GM12878 (cell line): ENCODE results near the gene COL23A1. TPM values are rescaled to one million over a fixed set of nuclear protein-coding genes. Genes with fewer than 3 reads are reported as not detected.

Source experiments
- ATAC-seq: fragments of 200-7000 bp; cut with Tn5 transposase; 3 replicates; pipeline ENCODE4 v1.9.1; 2020; ENCODE audit warnings: mild to moderate bottlenecking, moderate library complexity
- BruUV-seq: library from RNA; stranded (reverse); fragments of 400-500 nt; replicated peaks from 2 replicates; lab custom pipeline; 2021; lab: Mats Ljungman, UMichigan
- CTCF ChIA-PET: fragments of 300-600 bp; sonication (Branson Sonifier 250); formaldehyde crosslinking; extraction: SDS; loops from one replicate; lab custom pipeline; 2021; ENCODE audit warnings: inconsistent platforms; lab: Yijun Ruan, JAX
- POLR2A ChIA-PET: fragments of 350-600 bp; formaldehyde crosslinking; extraction: SDS; loops from one replicate; lab custom pipeline; 2021; ENCODE audit warnings: inconsistent platforms; lab: Charles Lee
- RAD21 ChIA-PET: fragments of 300-600 bp; sonication (Branson Sonifier 250); formaldehyde crosslinking; loops from one replicate; lab custom pipeline; 2023; ENCODE audit warnings: antibody characterized with exemption; ENCODE audit not compliant: unreplicated experiment; lab: Charles Lee
- SMC1A ChIA-PET: fragments of 300-600 bp; sonication (Branson Sonifier 250); formaldehyde crosslinking; loops from one replicate; lab custom pipeline; 2023; ENCODE audit not compliant: unreplicated experiment, uncharacterized antibody; lab: Charles Lee
- DNase-seq: peaks from one replicate; pipeline ENCODE4 v3.0.0-alpha.2; 2011; ENCODE audit warnings: low read depth, low spot score
- FAIRE-seq: peaks from 3 replicates; lab custom pipeline; 2011; peaks lifted over from hg19 to GRCh38; lab: Jason Lieb, UNC
- H2AFZ ChIP-seq: 2 replicates; pipeline ENCODE4 v1.6.0; 2011; ENCODE audit warnings: low read depth, low read length, control low read depth; ENCODE audit not compliant: control insufficient read depth
- H3K27ac ChIP-seq: 2 replicates; pipeline ENCODE4 v1.5.1; 2011; ENCODE audit warnings: control low read depth; ENCODE audit not compliant: control insufficient read depth, insufficient read depth
- H3K27me3 ChIP-seq, 2 experiments: replicated peaks in 1 of 2; 2 replicates each; pipeline versions ENCODE4 v1.6.0 to v1.6.1; 2011; ENCODE audit warnings: low read length in 1 of 2; ENCODE audit not compliant: control insufficient read depth in 2 of 2, insufficient read depth in 2 of 2
- H3K36me3 ChIP-seq, 2 experiments: 2 replicates each; pipeline ENCODE4 v1.5.1; 2011; ENCODE audit warnings: low read length in 1 of 2; ENCODE audit not compliant: control insufficient read depth in 2 of 2, insufficient read depth in 2 of 2
- H3K4me1 ChIP-seq: 2 replicates; pipeline ENCODE4 v1.6.1; 2011; ENCODE audit warnings: mild to moderate bottlenecking, low read length, moderate library complexity, mixed read lengths; ENCODE audit not compliant: control insufficient read depth, insufficient read depth
- H3K4me2 ChIP-seq: 2 replicates; pipeline ENCODE4 v1.6.0; 2011; ENCODE audit warnings: control low read depth; ENCODE audit not compliant: control insufficient read depth, insufficient read depth
- H3K4me3 ChIP-seq: fragments of 200-600 bp; sonication (generic); 2 replicates; pipeline ENCODE4 v1.5.1; 2016
- H3K79me2 ChIP-seq: 2 replicates; pipeline ENCODE4 v1.6.0; 2011; ENCODE audit warnings: low read length; ENCODE audit not compliant: control insufficient read depth, insufficient read depth
- H3K9ac ChIP-seq: 2 replicates; pipeline ENCODE4 v1.8.0; 2011; ENCODE audit warnings: low read length, control low read depth, mixed read lengths; ENCODE audit not compliant: control insufficient read depth, insufficient read depth
- H3K9me3 ChIP-seq: replicated peaks from 3 replicates; pipeline ENCODE4 v1.5.1; 2011; ENCODE audit warnings: mild to moderate bottlenecking, low read length; ENCODE audit not compliant: control insufficient read depth, insufficient read depth
- H4K20me1 ChIP-seq: 2 replicates; pipeline ENCODE4 v1.6.0; 2011; ENCODE audit not compliant: control insufficient read depth, insufficient read depth
- ASH2L ChIP-seq: fragments of 300-600, 200-600 bp; sonication (generic); IDR thresholded peaks from 2 replicates; pipeline ENCODE4 v1.6.1; 2017; ENCODE audit warnings: low read depth, mild to moderate bottlenecking, borderline replicate concordance
- BRCA1 ChIP-seq: IDR thresholded peaks from 2 replicates; pipeline ENCODE4 v1.6.1; 2011; ENCODE audit warnings: low read depth, low read length, improper control_type of control experiment
- CEBPB ChIP-seq, 2 experiments: fragments of 150-350 bp in 1 of 2; IDR thresholded peaks; 2 replicates each; pipeline ENCODE4 v1.6.1; 2012 to 2014; ENCODE audit warnings: low read depth in 2 of 2, low read length in 2 of 2, borderline replicate concordance in 1 of 2, inconsistent platforms in 1 of 2
- FOS ChIP-seq: IDR thresholded peaks from 3 replicates; pipeline ENCODE4 v1.6.1; 2011; ENCODE audit warnings: borderline replicate concordance; ENCODE audit not compliant: insufficient read length; ENCODE audit errors: extremely low read depth
- GATAD2B ChIP-seq: fragments of 450-650 bp; conservative IDR thresholded peaks from 2 replicates; pipeline ENCODE4 v1.6.1; 2017; ENCODE audit warnings: low read depth, mild to moderate bottlenecking, moderate library complexity
- HDAC2 ChIP-seq: fragments of 200-600 bp; sonication (generic); IDR thresholded peaks from 2 replicates; pipeline ENCODE4 v1.6.1; 2017
- NFYA ChIP-seq: IDR thresholded peaks from 2 replicates; pipeline ENCODE4 v1.6.1; 2011; ENCODE audit warnings: low read depth, mild to moderate bottlenecking, low read length, improper control_type of control experiment, borderline replicate concordance
- RBBP5 ChIP-seq: fragments of 200-600 bp; sonication (generic); conservative IDR thresholded peaks from 2 replicates; pipeline ENCODE4 v1.6.1; 2016
- SMAD5 ChIP-seq: IDR thresholded peaks from 2 replicates; pipeline ENCODE4 v1.6.1; 2016; ENCODE audit warnings: antibody characterized with exemption, low read depth
- SMARCA5 ChIP-seq: fragments of 450-650 bp; IDR thresholded peaks from 2 replicates; pipeline ENCODE4 v1.6.1; 2017; ENCODE audit warnings: mild to moderate bottlenecking
- SMC3 ChIP-seq: IDR thresholded peaks from 2 replicates; pipeline ENCODE4 v1.6.1; 2011; ENCODE audit warnings: low read length, improper control_type of control experiment, borderline replicate concordance
- TBL1XR1 ChIP-seq: IDR thresholded peaks from 2 replicates; pipeline ENCODE4 v1.6.1; 2012; ENCODE audit warnings: low read depth, low read length, improper control_type of control experiment
- ZNF622 ChIP-seq: fragments of 450-650 bp; IDR thresholded peaks from 2 replicates; pipeline ENCODE4 v1.6.1; 2017; ENCODE audit warnings: mild to moderate bottlenecking, inconsistent platforms
- WGBS: methylation state at CpG from one replicate; pipeline ENCODE4 v1.1.6; 2016; ENCODE audit warnings: low lambda C conversion rate; ENCODE audit not compliant: insufficient replicate concordance, insufficient coverage; ENCODE audit errors: missing lambda C conversion rate; 5-methylcytosine and 5-hydroxymethylcytosine counted together
- in situ Hi-C: fragments of 300-500 bp; cut with MboI; formaldehyde crosslinking; loops from 9 replicates; pipeline ENCODE4 v1.14.3; 2018; ENCODE audit warnings: mixed read lengths
- intact Hi-C: fragments of 100-400 bp; cut with micrococcal nuclease; formaldehyde crosslinking; loops from one replicate; pipeline ENCODE4 v1.14.2; 2022; ENCODE audit not compliant: unreplicated experiment
- polyA plus RNA-seq, 11 experiments: library from polyadenylated mRNA; depleted of rRNA in 4 of 11; unstranded in 6 of 11; stranded (reverse) in 5 of 11; fragments of >200 nt; fragmentation: Nextera tagmentation in 4 of 11; fragmentation: Illumina TruSeq in 1 of 11; extraction: Ambion mirVana in 4 of 11; extraction: Trizol in 1 of 11; gene quantifications; 1 replicate in 1 of 11; 2 replicates in 10 of 11; pipeline versions ENCODE4 v1.2.1 to v1.2.3, GENCODE V29; 2011 to 2016; ENCODE audit warnings: inconsistent platforms in 2 of 11, missing spikeins in 2 of 11, low read depth in 1 of 11
- total RNA-seq, 4 experiments: library from RNA; depleted of rRNA in 3 of 4; stranded (reverse); fragments of >200 nt in 3 of 4; fragmentation: Illumina TruSeq in 1 of 4; extraction: Trizol in 1 of 4; gene quantifications; 2 replicates each; pipeline versions ENCODE4 v1.2.1 to v1.2.3, GENCODE V29; 2013 to 2021
- TF ChIP-seq, protein P1 (sequence below): fragments of 450-650 bp; formaldehyde crosslinking; IDR thresholded peaks from 2 replicates; pipeline ENCODE4 v1.4.0; 2020; ENCODE audit warnings: mild to moderate bottlenecking, moderate library complexity

Gene COL23A1
- total and polyA plus RNA-seq, 10 of the 15 experiments (the other 5 are each of a cell fraction or from before 2014, with no cell fraction given): 0.03 to 0.83 (median 0.09) TPM; not detected in 5

DNA sequence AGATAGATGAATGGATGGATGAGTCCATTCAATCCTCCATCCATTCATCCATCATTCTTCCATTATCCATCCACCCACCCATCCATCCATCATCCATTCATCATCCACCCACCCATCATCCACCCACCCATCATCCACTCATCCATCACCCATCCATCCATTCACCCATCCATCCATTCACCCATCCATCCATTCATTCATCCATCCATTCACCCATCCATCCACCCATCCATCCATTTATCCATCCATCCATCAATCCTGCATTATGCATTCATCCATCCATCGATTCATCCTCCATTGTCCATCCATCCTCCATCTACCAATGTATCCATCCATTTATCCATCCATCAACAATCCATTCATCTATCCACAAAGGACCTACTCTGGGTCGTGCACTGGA is 344.8 kb downstream of the COL23A1 start:
- Histone ChIP-seq H3K36me3 (no peaks in the 10 kb centered on the region), H2AFZ (no peak overlapping the region), H3K9ac (no peak overlapping the region), H3K27me3 (no peaks in the 10 kb centered on the region), H3K4me3 (no peak overlapping the region), H4K20me1 (no peaks in the 10 kb centered on the region), H3K27ac (no peak overlapping the region), H3K4me2 (no peak overlapping the region), H3K79me2 (no peaks in the 10 kb centered on the region), H3K9me3 (no peaks in the 10 kb centered on the region), H3K4me1 (peaks cover 20% of the 10 kb centered on the region)
- no peak for DNase-seq
- 43% methylated on average over 2 of the region's 2 CpGs for WGBS
- no peak for ATAC-seq
- no peak for FAIRE-seq
- intact Hi-C loops: no loop called here
- in situ Hi-C loops: no loop called here
- ChIA-PET SMC1A (no interaction called here), RAD21 (no interaction called here), POLR2A (no interaction called here), CTCF (no interaction called here)
- TF ChIP-seq, protein P1, sequence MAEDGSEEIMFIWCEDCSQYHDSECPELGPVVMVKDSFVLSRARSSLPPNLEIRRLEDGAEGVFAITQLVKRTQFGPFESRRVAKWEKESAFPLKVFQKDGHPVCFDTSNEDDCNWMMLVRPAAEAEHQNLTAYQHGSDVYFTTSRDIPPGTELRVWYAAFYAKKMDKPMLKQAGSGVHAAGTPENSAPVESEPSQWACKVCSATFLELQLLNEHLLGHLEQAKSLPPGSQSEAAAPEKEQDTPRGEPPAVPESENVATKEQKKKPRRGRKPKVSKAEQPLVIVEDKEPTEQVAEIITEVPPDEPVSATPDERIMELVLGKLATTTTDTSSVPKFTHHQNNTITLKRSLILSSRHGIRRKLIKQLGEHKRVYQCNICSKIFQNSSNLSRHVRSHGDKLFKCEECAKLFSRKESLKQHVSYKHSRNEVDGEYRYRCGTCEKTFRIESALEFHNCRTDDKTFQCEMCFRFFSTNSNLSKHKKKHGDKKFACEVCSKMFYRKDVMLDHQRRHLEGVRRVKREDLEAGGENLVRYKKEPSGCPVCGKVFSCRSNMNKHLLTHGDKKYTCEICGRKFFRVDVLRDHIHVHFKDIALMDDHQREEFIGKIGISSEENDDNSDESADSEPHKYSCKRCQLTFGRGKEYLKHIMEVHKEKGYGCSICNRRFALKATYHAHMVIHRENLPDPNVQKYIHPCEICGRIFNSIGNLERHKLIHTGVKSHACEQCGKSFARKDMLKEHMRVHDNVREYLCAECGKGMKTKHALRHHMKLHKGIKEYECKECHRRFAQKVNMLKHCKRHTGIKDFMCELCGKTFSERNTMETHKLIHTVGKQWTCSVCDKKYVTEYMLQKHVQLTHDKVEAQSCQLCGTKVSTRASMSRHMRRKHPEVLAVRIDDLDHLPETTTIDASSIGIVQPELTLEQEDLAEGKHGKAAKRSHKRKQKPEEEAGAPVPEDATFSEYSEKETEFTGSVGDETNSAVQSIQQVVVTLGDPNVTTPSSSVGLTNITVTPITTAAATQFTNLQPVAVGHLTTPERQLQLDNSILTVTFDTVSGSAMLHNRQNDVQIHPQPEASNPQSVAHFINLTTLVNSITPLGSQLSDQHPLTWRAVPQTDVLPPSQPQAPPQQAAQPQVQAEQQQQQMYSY (CRISPR knock-in tag): no peak
- TF ChIP-seq CEBPB (IDR thresholded peaks at IDR 0.05; ENCODE audit: borderline replicate concordance in 1 of 2, low read depth in 2 of 2, low read length in 2 of 2) (no peak), HDAC2 (no peak), TBL1XR1 (no peak), BRCA1 (no peak), GATAD2B (no peak), SMARCA5 (no peak), NFYA (no peak), RBBP5 (no peak), ZNF622 (no peak), SMAD5 (no peak), ASH2L (no peak), SMC3 (no peak), FOS (no peak)
- no TSS peak for BruUV-seq
